Right ventricle myocardium superior (tissue), 1 donor: ENCODE results near the gene TM2D1. TPM values are rescaled to one million over a fixed set of nuclear protein-coding genes. Genes with fewer than 3 reads are reported as not detected.
A peak's percentile ranks its signal among the peaks of the same experiment; 100 is the strongest.

Source experiments
- ATAC-seq: fragments of 200-7000 bp; cut with Tn5 transposase; one replicate; pipeline ENCODE4 v1.9.1; 2020; ENCODE audit warnings: mild to moderate bottlenecking; ENCODE audit not compliant: poor library complexity
- DNase-seq: peaks from one replicate; pipeline ENCODE4 v3.0.0-alpha.2; 2020
- intact Hi-C: fragments of 100-400 bp; cut with DNase I; formaldehyde crosslinking; loops from one replicate; pipeline ENCODE4 v1.11.2; 2022
- long read RNA-seq: library from polyadenylated mRNA; unstranded; transcript quantifications from one replicate; pipeline ENCODE4 v2.0.0, GENCODE V29; 2021
- total RNA-seq: library from RNA; stranded (reverse); fragmentation: NEBNext Ultra II Directional; extraction: Animal tissue kit (Norgen Biotek cat#: 25700); gene quantifications from one replicate; pipeline ENCODE4 v1.2.1, GENCODE V29; 2021
- donor health status: DM: no; HTN: yes; CAD: no; lungs with severe emphysema.

TM2D1 gene
- 30.8 TPM for total RNA-seq
- long read RNA-seq, transcript TM2D1-201 (7 exons, 1,250 nt): major isoform, 32 of 53 reads
- long read RNA-seq, partial matches to known transcripts: 15 of 53 reads
- long read RNA-seq, other reads (novel, unspliced or antisense): 6 of 53 reads

- ATAC-seq (peak; percentile 100), DNase-seq (peak; percentile 95)
- intact Hi-C loops: no loop called here
Observed at GRCh38 chr1:61724813-61725694, at the start of gene TM2D1. Gene TM2D1 (minus strand): TSS chr1:61725141. CDS start chr1:61725120, 21 bp downstream.

DNA sequence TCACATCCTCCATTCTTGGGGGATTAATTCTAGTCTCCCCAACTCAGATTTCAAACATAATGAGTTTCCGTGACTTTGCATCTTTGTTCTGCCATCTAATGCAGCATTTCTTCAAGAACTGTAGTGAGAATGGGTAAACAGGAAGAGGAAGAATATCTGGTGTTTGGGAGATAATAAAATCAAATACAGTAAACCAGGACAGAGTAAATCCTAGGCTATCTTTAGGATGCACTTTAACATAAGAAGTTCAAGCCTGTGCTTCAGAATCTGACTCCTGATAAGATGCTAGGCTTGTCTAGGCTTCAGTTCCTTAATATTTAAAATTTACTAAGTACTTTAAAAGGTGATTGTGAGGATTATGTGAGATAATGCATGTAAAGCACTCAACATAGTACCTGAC, 45.2 kb upstream of the TM2D1 start:
- DNase-seq: no peak
- ATAC-seq: no peak
- intact Hi-C loops: no loop called here

- DNase-seq (no peak), ATAC-seq (no peak)
- intact Hi-C loops: no loop called here
Observed at GRCh38 chr1:61757950-61758349, 33.0 kb upstream of the TM2D1 start.

DNA sequence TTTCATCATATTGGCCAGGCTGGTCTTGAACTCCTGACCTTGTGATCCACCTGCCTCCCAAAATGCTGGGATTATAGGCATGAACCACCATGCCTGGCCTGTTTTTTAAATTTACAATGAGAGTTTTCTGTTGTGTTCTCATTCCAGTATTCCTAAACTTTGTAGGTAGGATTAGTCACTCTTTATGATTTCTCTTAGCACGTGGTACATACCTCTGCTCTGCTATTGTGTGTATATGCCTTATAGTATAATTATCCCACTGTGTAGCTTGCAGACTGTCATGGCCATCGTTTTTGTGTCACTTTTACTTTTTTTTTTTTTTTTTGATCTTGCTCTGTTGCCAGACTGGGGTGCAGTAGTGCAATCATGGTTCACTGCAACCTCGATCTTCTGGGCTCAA, 31.8 kb upstream of the TM2D1 start:
- DNase-seq (no peak), ATAC-seq (no peak)
- intact Hi-C loops: no loop called here

DNA sequence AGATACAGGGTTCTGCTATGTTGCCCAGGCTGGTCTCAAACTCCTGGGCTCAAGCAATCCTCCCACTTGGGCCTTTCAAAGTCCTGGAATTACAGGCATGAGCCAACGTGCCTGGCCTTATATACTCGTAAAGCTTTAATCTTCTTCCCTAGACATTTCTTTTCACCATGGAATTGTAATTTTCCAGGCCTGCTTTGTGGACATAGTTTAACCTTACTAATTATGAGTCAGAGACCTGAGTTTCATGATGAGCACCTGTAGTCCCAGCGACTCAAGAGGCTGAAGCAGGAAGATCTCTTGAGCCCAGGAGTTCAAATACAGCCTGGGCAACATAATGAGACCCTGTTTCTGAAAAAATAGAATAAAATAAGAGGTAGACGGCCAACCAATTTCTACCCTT, 29.6 kb upstream of the TM2D1 start:
- intact Hi-C loops: no loop called here
- ATAC-seq: no peak
- no peak for DNase-seq

DNA sequence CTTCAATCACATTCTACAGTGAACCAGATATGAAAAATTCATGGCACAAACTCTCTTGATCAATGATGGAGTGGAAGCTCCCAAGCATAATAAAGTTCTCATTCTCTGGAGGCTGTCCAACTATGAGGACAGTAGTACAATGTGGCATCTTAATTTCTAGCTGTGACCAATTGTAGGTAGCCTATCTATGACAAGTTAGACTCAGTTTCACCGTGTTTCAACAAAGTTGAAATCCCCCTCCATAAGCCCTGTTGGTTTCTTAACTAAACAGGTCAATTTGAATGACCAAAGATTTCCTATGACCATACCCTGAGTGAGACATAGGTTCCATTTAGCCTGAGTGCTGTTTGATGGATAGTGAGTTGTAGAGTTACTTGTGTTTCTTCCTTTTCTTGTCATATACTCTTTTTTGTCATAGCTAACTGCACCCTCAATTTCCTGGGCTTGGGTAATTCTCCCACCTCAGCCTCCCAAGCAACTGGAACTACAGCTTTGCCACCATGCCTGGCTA, 29.1 kb upstream of the TM2D1 start:
- ATAC-seq (no peak), DNase-seq (no peak)
- intact Hi-C loops: no loop called here

DNA sequence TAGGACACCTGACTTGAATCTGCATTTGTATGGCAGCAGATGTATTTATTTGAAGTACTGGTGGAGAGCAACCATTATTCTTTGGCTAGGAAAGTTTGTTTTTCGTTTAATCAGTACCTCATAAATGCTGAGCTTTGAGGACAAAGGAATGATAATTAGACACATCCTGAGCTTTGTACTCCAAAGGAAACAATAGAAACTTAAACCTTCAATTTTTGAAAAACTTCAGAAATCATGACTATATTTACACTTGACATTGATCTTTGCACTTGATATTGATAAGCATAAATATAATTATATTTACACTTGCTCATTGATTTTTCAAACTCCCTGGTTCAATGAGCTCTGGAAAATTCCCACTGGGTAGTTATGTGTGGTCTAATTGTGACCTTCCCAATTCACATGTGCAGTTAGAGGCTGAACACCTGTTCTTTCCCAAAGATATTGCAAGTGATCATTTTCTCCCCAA, 28.0 kb upstream of the TM2D1 start:
- ATAC-seq (no peak), DNase-seq (no peak)
- intact Hi-C loops: no loop called here

GRCh38 chr1:61749574-61749973, 24.6 kb upstream of the TM2D1 start:
- intact Hi-C loops: no loop called here
- ATAC-seq (no peak), DNase-seq (no peak)

DNA sequence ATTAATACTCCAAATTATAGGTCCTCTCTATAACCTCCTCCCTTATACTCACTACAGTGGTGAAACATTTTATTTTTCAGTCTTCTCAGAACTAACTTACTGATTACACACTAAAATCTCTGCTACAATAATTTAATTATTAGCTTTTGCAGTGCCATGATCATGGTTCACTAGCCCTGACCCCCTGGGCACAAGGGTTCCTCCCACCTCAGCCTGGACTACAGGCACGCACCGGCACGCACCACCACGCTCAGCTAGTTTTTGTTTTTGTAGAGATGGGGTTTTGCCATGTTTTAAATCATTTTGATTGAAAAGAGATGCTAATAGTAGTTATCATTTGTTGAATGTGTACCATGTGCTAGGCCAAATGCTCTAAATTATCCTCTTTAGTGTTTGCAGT, 23.6 kb upstream of the TM2D1 start:
- intact Hi-C loops: no loop called here

DNA sequence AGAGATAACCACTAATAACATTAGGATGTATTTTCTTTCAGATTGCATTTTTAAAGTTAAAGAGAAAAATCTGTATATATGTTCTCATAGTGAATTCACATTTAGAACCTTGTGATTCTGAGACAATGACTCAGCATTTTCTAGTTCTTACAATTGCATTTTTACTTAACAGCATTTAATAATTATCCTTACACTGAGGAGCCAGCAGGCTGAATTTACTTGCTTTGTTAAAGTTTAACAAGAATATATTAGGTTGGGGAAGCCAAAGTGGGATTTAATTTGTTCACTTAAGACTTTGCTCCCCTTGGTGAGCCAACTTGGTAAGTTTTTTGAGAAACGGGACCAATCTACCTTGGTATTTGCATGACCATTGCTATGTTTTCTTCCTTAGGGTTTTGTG, 21.9 kb upstream of the TM2D1 start:
- DNase-seq (no peak), ATAC-seq (no peak)
- intact Hi-C loops: no loop called here

More for the DNA sequence above, 23.6 kb upstream of the TM2D1 start:
- DNase-seq (no peak), ATAC-seq (no peak)

GRCh38 chr1:61743716-61744580, 19.0 kb upstream of the TM2D1 start:
- ATAC-seq (no peak), DNase-seq (no peak)
- intact Hi-C loops: no loop called here

- intact Hi-C loops: no loop called here
- DNase-seq (no peak), ATAC-seq (no peak)
Observed at GRCh38 chr1:61743431-61743705, 18.4 kb upstream of the TM2D1 start.

- peak; percentile 84 for ATAC-seq
- intact Hi-C loops: no loop called here
- DNase-seq: peak; percentile 70
Observed at GRCh38 chr1:61742620-61743430, 17.9 kb upstream of the TM2D1 start.

- ATAC-seq: peak; percentile 86
- peak; percentile 72 for DNase-seq
- intact Hi-C loops: no loop called here
Observed at GRCh38 chr1:61741711-61742619, 17.0 kb upstream of the TM2D1 start, which contains the start of gene PATJ. Gene PATJ (plus strand): TSS chr1:61742480. CDS start chr1:61762893, 20,413 bp downstream.

GRCh38 chr1:61740751-61741700, 16.1 kb upstream of the TM2D1 start:
- DNase-seq: no peak
- no peak for ATAC-seq
- intact Hi-C loops: no loop called here

- no peak for DNase-seq
- ATAC-seq: no peak
- intact Hi-C loops: no loop called here
Observed at GRCh38 chr1:61732726-61733125, 7.8 kb upstream of the TM2D1 start.
